Panc1 (cell line): ENCODE data around the gene CYTH4. TPM values are rescaled to one million over a fixed set of nuclear protein-coding genes. Genes with fewer than 3 reads are reported as not detected.

ENCODE experiments used
- ATAC-seq: fragments of 200-7000 bp; cut with Tn5 transposase; 2 replicates; pipeline ENCODE4 v1.9.1; 2020; ENCODE audit warnings: mild to moderate bottlenecking, moderate library complexity
- BruUV-seq: library from RNA; stranded (reverse); fragments of 400-500 nt; replicated peaks from 2 replicates; lab custom pipeline; 2021; lab: Mats Ljungman, UMichigan
- CTCF ChIA-PET: fragments of 300-600 bp; sonication (Branson Sonifier 250); formaldehyde crosslinking; loops from one replicate; lab custom pipeline; 2022; ENCODE audit warnings: antibody characterized with exemption; lab: Charles Lee
- POLR2A ChIA-PET: fragments of 300-600 bp; sonication (Branson Sonifier 250); formaldehyde crosslinking; loops from one replicate; lab custom pipeline; 2022; ENCODE audit warnings: antibody characterized with exemption; lab: Charles Lee
- DNase-seq: peaks from one replicate; pipeline ENCODE4 v3.0.0-alpha.2; 2010; ENCODE audit warnings: low read depth, low spot score
- H3K27ac ChIP-seq: 2 replicates; pipeline ENCODE4 v1.5.1; 2011; ENCODE audit warnings: mild to moderate bottlenecking, low read length, inconsistent platforms
- H3K27me3 ChIP-seq: fragments of 200-500 bp; sonication (Bioruptor generic); 2 replicates; pipeline ENCODE4 v1.6.0; 2014; ENCODE audit warnings: low read length, inconsistent platforms; ENCODE audit not compliant: control insufficient read depth, insufficient read depth
- H3K36me3 ChIP-seq: fragments of 200-500 bp; sonication (Bioruptor generic); 2 replicates; pipeline ENCODE4 v1.5.1; 2014; ENCODE audit warnings: inconsistent platforms, mild to moderate bottlenecking, low read length, moderate library complexity; ENCODE audit not compliant: control insufficient read depth, insufficient read depth
- H3K4me1 ChIP-seq: 2 replicates; pipeline ENCODE4 v1.5.1; 2011; ENCODE audit warnings: inconsistent platforms, mild to moderate bottlenecking, low read length, moderate library complexity; ENCODE audit not compliant: control insufficient read depth, insufficient read depth
- H3K4me3 ChIP-seq, 2 experiments: 2 replicates each; pipeline ENCODE4 v1.5.1; 2011 to 2012; ENCODE audit warnings: low read depth in 2 of 2, low read length in 2 of 2, mild to moderate bottlenecking in 2 of 2, inconsistent platforms in 1 of 2, moderate library complexity in 1 of 2
- H3K9me3 ChIP-seq: fragments of 200-500 bp; sonication (Bioruptor generic); 2 replicates; pipeline ENCODE4 v1.5.1; 2014; ENCODE audit warnings: low read depth, mild to moderate bottlenecking, inconsistent platforms, low read length, moderate library complexity; ENCODE audit not compliant: control insufficient read depth, insufficient read depth
- CTCF ChIP-seq: fragments of 450-650 bp; IDR thresholded peaks from 2 replicates; pipeline ENCODE4 v1.5.1; 2017; ENCODE audit warnings: mild to moderate bottlenecking
- POLR2AphosphoS5 ChIP-seq: IDR thresholded peaks from 2 replicates; pipeline ENCODE4 v1.6.1; 2012; ENCODE audit warnings: mild to moderate bottlenecking, low read depth, low read length, moderate library complexity
- REST ChIP-seq, 2 experiments: IDR thresholded peaks; 2 replicates each; pipeline ENCODE4 v1.6.1; 2011 to 2012; ENCODE audit warnings: low read depth in 2 of 2, control low read depth in 1 of 2, low read length in 1 of 2, mild to moderate bottlenecking in 1 of 2, moderate library complexity in 1 of 2; ENCODE audit not compliant: insufficient read depth in 1 of 2
- SIN3A ChIP-seq: IDR thresholded peaks from 2 replicates; pipeline ENCODE4 v1.6.1; 2012; ENCODE audit warnings: low read depth, mild to moderate bottlenecking, low read length, moderate library complexity, borderline replicate concordance; ENCODE audit not compliant: insufficient read depth
- TCF7L2 ChIP-seq: IDR thresholded peaks from 2 replicates; pipeline ENCODE4 v1.6.1; 2011; ENCODE audit warnings: mild to moderate bottlenecking, low read depth, low read length, inconsistent platforms
- in situ Hi-C: cut with HindIII; loops from 2 replicates; pipeline ENCODE4 v1.10.0; 2016; ENCODE audit warnings: low sequenced_read_pairs, low pct_unique_long_range_greater_than_20kb
- intact Hi-C: fragments of 100-400 bp; cut with micrococcal nuclease; formaldehyde crosslinking; loops from one replicate; pipeline ENCODE4 v1.10.0; 2022; ENCODE audit not compliant: unreplicated experiment
- total RNA-seq: library from RNA; stranded (reverse); gene quantifications from one replicate; pipeline ENCODE4 v1.2.1, GENCODE V29; 2021; ENCODE audit not compliant: unreplicated experiment

CYTH4 gene
- total RNA-seq, 1 experiment from 2014 or later, result 1.3 TPM

GRCh38 chr22:37239336-37240239 lies 42.7 kb upstream of the CYTH4 start:
- CTCF ChIA-PET, result interaction anchor here (0.7 kb wide), 1 partner anchor 11 kb away, joined by 3 read pairs; no protein-coding TSS in a partner anchor
- POLR2A ChIA-PET, result interaction anchor here (0.5 kb wide), 1 partner anchor 12 kb away, joined by 7 read pairs; no protein-coding TSS in a partner anchor
- TF ChIP-seq POLR2AphosphoS5 (no peak), CTCF (no peak), SIN3A (no peak), TCF7L2 (no peak), REST (IDR thresholded peaks at IDR 0.05; ENCODE audit: insufficient read depth in 1 of 2, low read depth in 2 of 2, low read length in 1 of 2) (no peak)
- H3K9me3 ChIP-seq, result no peaks in the 10 kb centered on the region
- intact Hi-C loops, result no loop called here
- no peaks in the 10 kb centered on the region for H3K27me3 ChIP-seq
- peaks cover 4% of the 10 kb centered on the region; the same call in 1 of the 2 replicates for H3K4me1 ChIP-seq
- BruUV-seq, result no TSS peak
- H3K36me3 ChIP-seq, result 0 out of 2 replicates have a peak, but pooled peaks cover 2% of the 10 kb centered on the region
- DNase-seq (no peak), ATAC-seq (no peak)
- H3K27ac ChIP-seq, result no peak overlapping the region
- H3K4me3 ChIP-seq, result no peak overlapping the region
- in situ Hi-C loops, result no loop called here

GRCh38 chr22:37240240-37240940 lies 41.9 kb upstream of the CYTH4 start:
- BruUV-seq, result no TSS peak
- no peaks in the 10 kb centered on the region for H3K27me3 ChIP-seq
- no peak for TF ChIP-seq SIN3A
- no peak for TF ChIP-seq REST (IDR thresholded peaks at IDR 0.05; ENCODE audit: insufficient read depth in 1 of 2, low read depth in 2 of 2, low read length in 1 of 2)
- no peak for TF ChIP-seq POLR2AphosphoS5
- TF ChIP-seq CTCF, result no peak
- TF ChIP-seq TCF7L2, result no peak
- 0 out of 2 replicates have a peak, but pooled peaks cover 2% of the 10 kb centered on the region for H3K36me3 ChIP-seq
- in situ Hi-C loops, result no loop called here
- intact Hi-C loops, result no loop called here
- no peak overlapping the region for H3K4me3 ChIP-seq
- DNase-seq (no peak), ATAC-seq (no peak)
- no peak overlapping the region for H3K27ac ChIP-seq
- CTCF ChIA-PET, result interaction anchor here (0.7 kb wide), 1 partner anchor 11 kb away, joined by 3 read pairs; no protein-coding TSS in a partner anchor
- POLR2A ChIA-PET, result interaction anchor here (0.5 kb wide), 2 partner anchors 12 kb away, joined by 7 read pairs; no protein-coding TSS in a partner anchor
- no peaks in the 10 kb centered on the region for H3K9me3 ChIP-seq
- peaks cover 4% of the 10 kb centered on the region; the same call in 1 of the 2 replicates for H3K4me1 ChIP-seq
